GM18526 (cell line): Measurements from ENCODE around the gene OR4L1.

Experiments
- POLR2A ChIP-seq: IDR thresholded peaks from 3 replicates; pipeline ENCODE4 v1.6.1; 2011; ENCODE audit not compliant: insufficient read length; ENCODE audit errors: extremely low read depth

Gene OR4L1

GRCh38 chr14:20059745-20060144 is at the start of gene OR4L1:
Gene OR4L1 (plus strand): TSS chr14:20060045. CDS start chr14:20060045, 0 bp downstream.
- TF ChIP-seq POLR2A = no peak

- no peak for TF ChIP-seq POLR2A
Observed at GRCh38 chr14:20019257-20019865, 40.5 kb upstream of the OR4L1 start, which contains the start of gene OR4K14. Gene OR4K14 (minus strand): TSS chr14:20019307. CDS start chr14:20015193, 4,114 bp downstream.

- TF ChIP-seq POLR2A = no peak
Observed at GRCh38 chr14:20031058-20031457, 28.8 kb upstream of the OR4L1 start.

GRCh38 chr14:20035449-20035848 is 24.4 kb upstream of the OR4L1 start:
- TF ChIP-seq POLR2A = no peak

- TF ChIP-seq POLR2A = no peak
Observed at GRCh38 chr14:20035938-20036337, 23.9 kb upstream of the OR4L1 start, which contains the start of gene OR4K13. Gene OR4K13 (minus strand): TSS chr14:20036038. CDS start chr14:20034758, 1,280 bp downstream.

- TF ChIP-seq POLR2A = no peak
Observed at GRCh38 chr14:20044243-20044642, 15.6 kb upstream of the OR4L1 start.

GRCh38 chr14:20048202-20048601 is 11.6 kb upstream of the OR4L1 start:
- TF ChIP-seq POLR2A = no peak

GRCh38 chr14:20092050-20092449 is 32.2 kb downstream of the OR4L1 start:
- TF ChIP-seq POLR2A = no peak

GRCh38 chr14:20093442-20093841 is 33.6 kb downstream of the OR4L1 start:
- no peak for TF ChIP-seq POLR2A

GRCh38 chr14:20110438-20110837 is 50.6 kb downstream of the OR4L1 start, which contains the start of gene OR4K17:
Gene OR4K17 (plus strand): TSS chr14:20110739. CDS start chr14:20117500, 6,761 bp downstream.
- TF ChIP-seq POLR2A = no peak
